Left renal pelvis (tissue), 4 donors: ENCODE data around the gene LDAH. TPM values are rescaled to one million over a fixed set of nuclear protein-coding genes. Genes with fewer than 3 reads are reported as not detected.

Source experiments
- DNase-seq, 4 donors: peaks; one replicate each; pipeline ENCODE4 v3.0.0-alpha.2; 2013; ENCODE audit warnings: low read depth in 4 of 4, low spot score in 3 of 4
- polyA plus RNA-seq, 4 donors: library from polyadenylated mRNA; unstranded; fragments of 120-200 nt; gene quantifications; one replicate each; pipeline ENCODE4 v1.2.1, GENCODE V29; 2013; ENCODE audit not compliant: insufficient read length in 4 of 4

The LDAH gene
- polyA plus RNA-seq, 4 donors = 18.0 to 43.8 (median 38.2) TPM

- DNase-seq = no peak
Observed at GRCh38 chr2:20670315-20671035, 152.4 kb downstream of the LDAH start.

- no peak for DNase-seq
Observed at GRCh38 chr2:20669562-20670314, 153.2 kb downstream of the LDAH start.

GRCh38 chr2:20668871-20669475 is 153.9 kb downstream of the LDAH start:
- DNase-seq = no peak

- no peak for DNase-seq
Observed at GRCh38 chr2:20668451-20668850, 154.4 kb downstream of the LDAH start.

- DNase-seq = no peak
Observed at GRCh38 chr2:20667531-20668401, 155.1 kb downstream of the LDAH start.

GRCh38 chr2:20667151-20667530 is 155.8 kb downstream of the LDAH start:
- DNase-seq = no peak

- no peak for DNase-seq
Observed at GRCh38 chr2:20666304-20667150, 156.4 kb downstream of the LDAH start, which contains the start of gene GDF7. GDF7 (plus strand) TSS chr2:20667144; CDS start chr2:20667240, 96 bp downstream.

- DNase-seq = no peak
Observed at GRCh38 chr2:20666005-20666303, 156.9 kb downstream of the LDAH start.

GRCh38 chr2:20665243-20666004 is 157.5 kb downstream of the LDAH start:
- no peak for DNase-seq

- no peak for DNase-seq
Observed at GRCh38 chr2:20664431-20665242, 158.3 kb downstream of the LDAH start.

- DNase-seq = no peak
Observed at GRCh38 chr2:20664071-20664390, 158.9 kb downstream of the LDAH start.

- no peak for DNase-seq
Observed at GRCh38 chr2:20663196-20664070, 159.5 kb downstream of the LDAH start.

GRCh38 chr2:20662308-20662937 is 160.5 kb downstream of the LDAH start:
- DNase-seq = no peak

GRCh38 chr2:20661421-20662307 is 161.2 kb downstream of the LDAH start:
- DNase-seq = peak in 1 of 4 donors; percentile 64

GRCh38 chr2:20660506-20661420 is 162.1 kb downstream of the LDAH start:
- no peak for DNase-seq
